Astrocyte (in vitro differentiated cells and primary cell): ENCODE data around the gene MAGED1. TPM values are rescaled to one million over a fixed set of nuclear protein-coding genes. Genes with fewer than 3 reads are reported as not detected.

ENCODE experiments used
- DNase-seq: peaks from one replicate; pipeline ENCODE4 v3.0.0-alpha.2; 2010; ENCODE audit warnings: low read depth
- FAIRE-seq: peaks from 2 replicates; lab custom pipeline; 2011; peaks lifted over from hg19 to GRCh38; lab: Jason Lieb, UNC
- H2AFZ ChIP-seq: 2 replicates; pipeline ENCODE4 v1.6.0; 2012; ENCODE audit warnings: low read depth, low read length, inconsistent platforms
- H3K27ac ChIP-seq: 2 replicates; pipeline ENCODE4 v1.5.1; 2011; ENCODE audit warnings: low read depth, low read length, inconsistent platforms
- H3K27me3 ChIP-seq: 2 replicates; pipeline ENCODE4 v1.6.0; 2011; ENCODE audit warnings: low read length, inconsistent platforms; ENCODE audit not compliant: insufficient read depth
- H3K36me3 ChIP-seq: 2 replicates; pipeline ENCODE4 v1.5.1; 2011; ENCODE audit warnings: low read length, inconsistent platforms; ENCODE audit not compliant: insufficient read depth
- H3K4me1 ChIP-seq: 2 replicates; pipeline ENCODE4 v1.5.1; 2011; ENCODE audit warnings: low read length, inconsistent platforms; ENCODE audit not compliant: insufficient read depth
- H3K4me2 ChIP-seq: 2 replicates; pipeline ENCODE4 v1.6.0; 2012; ENCODE audit warnings: low read length, inconsistent platforms
- H3K4me3 ChIP-seq: 2 replicates; pipeline ENCODE4 v1.5.1; 2011; ENCODE audit warnings: low read depth, mild to moderate bottlenecking, low read length, inconsistent platforms; ENCODE audit not compliant: insufficient read depth
- H3K79me2 ChIP-seq: 2 replicates; pipeline ENCODE4 v1.6.0; 2012; ENCODE audit warnings: mild to moderate bottlenecking, low read length, inconsistent platforms; ENCODE audit not compliant: insufficient read depth
- H3K9ac ChIP-seq: 2 replicates; pipeline ENCODE4 v1.6.0; 2012; ENCODE audit warnings: mild to moderate bottlenecking, low read length, inconsistent platforms
- H3K9me3 ChIP-seq: 2 replicates; pipeline ENCODE4 v1.5.1; 2012; ENCODE audit warnings: low read depth, mild to moderate bottlenecking, low read length, inconsistent platforms; ENCODE audit not compliant: insufficient read depth
- H4K20me1 ChIP-seq: 2 replicates; pipeline ENCODE4 v1.6.0; 2012; ENCODE audit warnings: low read length, inconsistent platforms; ENCODE audit not compliant: insufficient read depth
- H3K27ac Mint-ChIP-seq: one replicate; pipeline ENCODE4 v1.8.0; 2021; ENCODE audit warnings: mild to moderate bottlenecking, mixed read lengths; ENCODE audit not compliant: unreplicated experiment
- H3K27me3 Mint-ChIP-seq: one replicate; pipeline ENCODE4 v1.8.0; 2021; ENCODE audit warnings: low read depth, mixed read lengths; ENCODE audit not compliant: unreplicated experiment
- H3K36me3 Mint-ChIP-seq: one replicate; pipeline ENCODE4 v1.8.0; 2021; ENCODE audit warnings: low read depth, mixed read lengths; ENCODE audit not compliant: unreplicated experiment
- H3K4me1 Mint-ChIP-seq: one replicate; pipeline ENCODE4 v1.8.0; 2021; ENCODE audit warnings: low read depth, mixed read lengths; ENCODE audit not compliant: unreplicated experiment
- H3K4me3 Mint-ChIP-seq: one replicate; pipeline ENCODE4 v1.8.0; 2021; ENCODE audit warnings: mild to moderate bottlenecking, moderate library complexity, mixed read lengths; ENCODE audit not compliant: unreplicated experiment
- H3K9me3 Mint-ChIP-seq: one replicate; pipeline ENCODE4 v1.8.0; 2021; ENCODE audit warnings: mild to moderate bottlenecking, mixed read lengths; ENCODE audit not compliant: unreplicated experiment
- CTCF ChIP-seq: IDR thresholded peaks from 2 replicates; pipeline ENCODE4 v1.5.1; 2011; ENCODE audit warnings: low read depth, mild to moderate bottlenecking, inconsistent platforms, low read length, moderate library complexity; ENCODE audit not compliant: insufficient read depth
- EZH2 ChIP-seq: IDR thresholded peaks from 2 replicates; pipeline ENCODE4 v1.6.1; 2012; ENCODE audit warnings: mild to moderate bottlenecking, low read length, inconsistent platforms; ENCODE audit not compliant: insufficient read depth
- total RNA-seq: library from RNA; stranded (reverse); gene quantifications from 2 replicates; pipeline ENCODE4 v1.2.1, GENCODE V29; 2021

Gene MAGED1
- total RNA-seq, 1 donor from 2014 or later: 412 TPM

GRCh38 chrX:51876441-51876840 lies 17.0 kb upstream of the MAGED1 start:
- no peak for TF ChIP-seq EZH2
- TF ChIP-seq CTCF: no peak
- no peaks in the 10 kb centered on the region for H3K27me3 ChIP-seq
- Mint-ChIP-seq H3K36me3 (no peaks in the 10 kb centered on the region), H3K4me1 (peaks cover 10% of the 10 kb centered on the region), H3K27ac (peak overlapping the region; percentile 78), H3K27me3 (no peaks in the 10 kb centered on the region), H3K9me3 (no peaks in the 10 kb centered on the region), H3K4me3 (no peak overlapping the region)
- H3K36me3 ChIP-seq: no peaks in the 10 kb centered on the region
- H4K20me1 ChIP-seq: peaks cover 7% of the 10 kb centered on the region
- no peak overlapping the region for H3K4me2 ChIP-seq
- no peak overlapping the region for H3K9ac ChIP-seq
- FAIRE-seq: no peak
- peaks cover 4% of the 10 kb centered on the region for H3K79me2 ChIP-seq
- H3K27ac ChIP-seq: no peak overlapping the region
- H2AFZ ChIP-seq: no peak overlapping the region
- H3K9me3 ChIP-seq: no peaks in the 10 kb centered on the region
- no peaks in the 10 kb centered on the region for H3K4me1 ChIP-seq
- H3K4me3 ChIP-seq: no peak overlapping the region
- peak; percentile 69 for DNase-seq

DNA sequence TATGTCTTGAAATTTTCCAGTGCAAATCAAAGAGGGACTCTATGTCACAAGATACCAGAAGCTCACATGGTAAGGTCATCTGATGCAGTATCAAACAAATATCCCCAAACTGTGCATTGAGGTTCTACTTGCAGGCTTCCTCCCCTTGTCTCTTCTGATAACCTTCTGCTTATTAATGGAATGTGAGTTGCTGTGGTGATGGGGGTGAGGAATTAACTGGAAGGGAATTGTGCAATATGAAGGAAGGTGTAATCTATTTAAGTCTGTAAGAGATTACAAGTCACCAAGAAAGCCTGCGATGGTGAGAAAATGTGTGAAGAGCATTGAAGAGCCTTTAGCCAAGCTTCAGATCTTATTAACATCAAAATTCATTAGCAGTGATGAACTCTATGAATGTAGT lies 15.4 kb upstream of the MAGED1 start:
- Mint-ChIP-seq H3K27ac (no peak overlapping the region), H3K4me3 (no peak overlapping the region), H3K36me3 (no peaks in the 10 kb centered on the region), H3K9me3 (no peaks in the 10 kb centered on the region), H3K27me3 (no peaks in the 10 kb centered on the region), H3K4me1 (peaks cover 10% of the 10 kb centered on the region)
- Histone ChIP-seq H2AFZ (no peak overlapping the region), H3K27ac (no peak overlapping the region), H3K4me3 (no peak overlapping the region), H4K20me1 (peaks cover 5% of the 10 kb centered on the region), H3K27me3 (no peaks in the 10 kb centered on the region), H3K9me3 (no peaks in the 10 kb centered on the region), H3K4me2 (no peak overlapping the region), H3K79me2 (peaks cover 4% of the 10 kb centered on the region), H3K9ac (no peak overlapping the region), H3K36me3 (no peaks in the 10 kb centered on the region), H3K4me1 (no peaks in the 10 kb centered on the region)
- DNase-seq: no peak
- TF ChIP-seq CTCF: no peak
- TF ChIP-seq EZH2: no peak
- peak; percentile 62 for FAIRE-seq

DNA sequence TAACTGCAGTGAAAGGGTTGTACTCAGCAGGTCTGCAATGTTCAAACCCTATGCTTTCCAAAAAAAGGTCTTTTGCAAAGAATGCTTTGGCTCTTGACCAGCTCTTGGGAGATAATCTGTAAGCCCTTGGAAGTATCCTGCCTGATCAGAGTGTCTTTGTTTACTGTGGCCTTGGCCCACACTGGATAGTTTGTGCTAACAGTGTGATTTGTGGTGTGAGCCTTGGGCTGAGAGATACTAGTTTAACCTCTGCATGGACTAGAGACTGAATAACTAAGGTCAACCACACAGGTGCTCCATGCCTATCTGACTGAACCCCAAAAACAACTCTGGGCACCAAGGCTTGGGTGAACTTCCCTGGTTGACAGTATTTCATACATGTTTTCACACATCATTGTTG lies 3.6 kb upstream of the MAGED1 start:
- Histone ChIP-seq H2AFZ (no peak overlapping the region), H3K9ac (no peak overlapping the region), H3K36me3 (no peaks in the 10 kb centered on the region), H3K4me2 (no peak overlapping the region), H3K27me3 (no peaks in the 10 kb centered on the region), H3K4me1 (peaks cover 13% of the 10 kb centered on the region), H3K79me2 (peaks cover 15% of the 10 kb centered on the region), H4K20me1 (peaks cover 4% of the 10 kb centered on the region), H3K27ac (no peak overlapping the region), H3K4me3 (no peak overlapping the region), H3K9me3 (no peaks in the 10 kb centered on the region)
- no peaks in the 10 kb centered on the region for H3K9me3 Mint-ChIP-seq
- H3K4me3 Mint-ChIP-seq: no peak overlapping the region
- no peak for DNase-seq
- TF ChIP-seq CTCF: no peak
- no peak for TF ChIP-seq EZH2
- H3K27me3 Mint-ChIP-seq: no peaks in the 10 kb centered on the region
- no peak overlapping the region for H3K27ac Mint-ChIP-seq
- peaks cover 7% of the 10 kb centered on the region for H3K4me1 Mint-ChIP-seq
- peak; percentile 13 for FAIRE-seq
- peaks cover 2% of the 10 kb centered on the region for H3K36me3 Mint-ChIP-seq
